ENCODE data around the gene HSPA9.

GRCh38 chr5:138602371-138603000, 27.3 kb upstream of the HSPA9 start:
- no peak for TF ChIP-seq CTCF (IDR thresholded peaks at IDR 0.05; ENCODE audit: insufficient read depth, low read length)
- no peak for TF ChIP-seq POLR2AphosphoS5 (IDR thresholded peaks at IDR 0.05; ENCODE audit: low read depth)
- no peak for TF ChIP-seq REST (IDR thresholded peaks at IDR 0.05; ENCODE audit: insufficient replicate concordance, low read depth)

Data from HL-60 (cell line).